GM18868 (cell line): ENCODE results near the gene P4HA1.

ENCODE experiments used
- ATAC-seq: cut with Tn5 transposase; IDR thresholded peaks from one replicate; pipeline ENCODE4 v1.9.1; 2021; ENCODE audit warnings: mild to moderate bottlenecking, moderate library complexity; ENCODE audit not compliant: unreplicated experiment

The P4HA1 gene

GRCh38 chr10:72981882-72982529 lies 114.7 kb downstream of the P4HA1 start:
- ATAC-seq: no peak

- ATAC-seq: no peak
Measured at GRCh38 chr10:72981028-72981881, 115.4 kb downstream of the P4HA1 start.

- ATAC-seq: no peak
Measured at GRCh38 chr10:72980348-72980747, 116.3 kb downstream of the P4HA1 start.

GRCh38 chr10:72979709-72980108 lies 117.0 kb downstream of the P4HA1 start:
- ATAC-seq: no peak

- ATAC-seq: no peak
Measured at GRCh38 chr10:72976886-72977285, 119.8 kb downstream of the P4HA1 start.
